Measurements from ENCODE around the gene GPR42. TPM values are rescaled to one million over a fixed set of nuclear protein-coding genes. Genes with fewer than 3 reads are reported as not detected.
A peak's percentile ranks its signal among the peaks of the same experiment; 100 is the strongest.

GPR42 gene
- polyA plus RNA-seq, 3 donors from 2014 or later = not detected

GRCh38 chr19:35421362-35421761 lies 50.5 kb downstream of the GPR42 start:
- Mint-ChIP-seq H3K9me3 (no peaks in the 10 kb centered on the region), H3K4me3 (peak overlapping the region in 1 of 5 donors; percentile 32), H3K27me3 (ENCODE audit: low read depth in 3 of 3) (peaks cover 0 to 10% (median 9%) of the 10 kb centered on the region in 3 donors), H3K27ac (peak overlapping the region in 3 of 6 donors; percentile 5 to 45 (median 27)), H3K36me3 (no peaks in the 10 kb centered on the region), H3K4me1 (peaks cover 8 to 9% of the 10 kb centered on the region in 2 donors)
- DNase-seq = no peak

Other genes with a start within 250 kb of the GPR42 start
- not detected for gene LGI4, start 236.0 kb upstream of the GPR42 start, polyA plus RNA-seq
- under 1 TPM in 2 of 3 donors, not detected in 1; 0.53 to 0.83 TPM for gene FXYD1, start 232.2 kb upstream of the GPR42 start, polyA plus RNA-seq
- 1 to 10 TPM; 2.1 to 4.1 (median 2.5) TPM for gene FXYD7, start 227.8 kb upstream of the GPR42 start, polyA plus RNA-seq
- 100 to 1,000 TPM; 262 to 427 (median 346) TPM for gene FXYD5, start 216.3 kb upstream of the GPR42 start, polyA plus RNA-seq
- not detected for gene FAM187B, start 142.3 kb upstream of the GPR42 start, polyA plus RNA-seq
- 10 to 100 TPM in 2 of 3 donors, 1 to 10 TPM in 1; 5.3 to 14.2 (median 11.8) TPM for gene LSR, start 122.1 kb upstream of the GPR42 start, polyA plus RNA-seq
- gene USF2, start 102.1 kb upstream of the GPR42 start, polyA plus RNA-seq = 10 to 100 TPM in 1 of 3 donors, 1 to 10 TPM in 1, under 1 TPM in 1; 0.29 to 10.4 (median 7.6) TPM
- gene HAMP, start 88.5 kb upstream of the GPR42 start, polyA plus RNA-seq = 1 to 10 TPM in 1 of 3 donors, not detected in 2; 1.1 TPM
- not detected for gene MAG, start 78.9 kb upstream of the GPR42 start, polyA plus RNA-seq
- gene CD22, start 41.9 kb upstream of the GPR42 start, polyA plus RNA-seq = 1 to 10 TPM in 1 of 3 donors, under 1 TPM in 1, not detected in 1; 0.93 to 2.2 TPM
- not detected for gene FFAR1, start 23.2 kb upstream of the GPR42 start, polyA plus RNA-seq
- not detected for gene FFAR3, start 12.6 kb upstream of the GPR42 start, polyA plus RNA-seq
- gene FFAR2, start 77.2 kb downstream of the GPR42 start, polyA plus RNA-seq = 1 to 10 TPM in 1 of 3 donors, under 1 TPM in 2; 0.12 to 1.6 (median 0.15) TPM
- gene KRTDAP, start 119.4 kb downstream of the GPR42 start, polyA plus RNA-seq = not detected
- 10 to 100 TPM in 2 of 3 donors, 1 to 10 TPM in 1; 5.0 to 24.5 (median 20.3) TPM for gene DMKN, start 142.6 kb downstream of the GPR42 start, polyA plus RNA-seq
- gene SBSN, start 157.2 kb downstream of the GPR42 start, polyA plus RNA-seq = not detected
- not detected for gene GAPDHS, start 162.4 kb downstream of the GPR42 start, polyA plus RNA-seq
- 100 to 1,000 TPM; 117 to 184 (median 151) TPM for gene TMEM147, start 174.6 kb downstream of the GPR42 start, polyA plus RNA-seq
- gene ATP4A, start 192.6 kb downstream of the GPR42 start, polyA plus RNA-seq = not detected
- not detected for gene PMIS2, start 215.1 kb downstream of the GPR42 start, polyA plus RNA-seq
- gene HAUS5, start 241.7 kb downstream of the GPR42 start, polyA plus RNA-seq = 1 to 10 TPM in 2 of 3 donors, under 1 TPM in 1; 0.98 to 7.5 (median 6.0) TPM

All from immature natural killer cell (primary cell).